Neural crest cell (in vitro differentiated cells): ENCODE results near the gene MDP1. TPM values are rescaled to one million over a fixed set of nuclear protein-coding genes. Genes with fewer than 3 reads are reported as not detected.
"Not testable (repeated sequence)": the region's sequence is repeated elsewhere in the genome, so short reads cannot be mapped to it uniquely, and the experiment has no call there.

Source experiments
- DNase-seq: peaks from one replicate; pipeline ENCODE4 v3.0.0; 2021; ENCODE audit warnings: low read depth, mixed read lengths, low spot score
- H3K27ac Mint-ChIP-seq: one replicate; pipeline ENCODE4 v1.8.0; 2021; ENCODE audit warnings: mild to moderate bottlenecking, mixed read lengths; ENCODE audit not compliant: unreplicated experiment
- H3K27me3 Mint-ChIP-seq: 2 replicates; pipeline ENCODE4 v1.8.0; 2021; ENCODE audit warnings: low read depth, mild to moderate bottlenecking, mixed read lengths
- H3K36me3 Mint-ChIP-seq: 2 replicates; pipeline ENCODE4 v1.8.0; 2021; ENCODE audit warnings: low read depth, mild to moderate bottlenecking, mixed read lengths
- H3K4me1 Mint-ChIP-seq: 2 replicates; pipeline ENCODE4 v1.8.0; 2021; ENCODE audit warnings: mixed read lengths
- H3K4me3 Mint-ChIP-seq: one replicate; pipeline ENCODE4 v1.8.0; 2021; ENCODE audit warnings: mild to moderate bottlenecking, mixed read lengths
- H3K9me3 Mint-ChIP-seq: 2 replicates; pipeline ENCODE4 v1.8.0; 2021; ENCODE audit warnings: mixed read lengths
- total RNA-seq: library from RNA; stranded (reverse); gene quantifications from 2 replicates; pipeline ENCODE4 v1.2.1, GENCODE V29; 2021
- TF ChIP-seq, protein P1 (sequence below): fragments of 200-600 bp; sonication (generic); conservative IDR thresholded peaks from 2 replicates; pipeline ENCODE4 v1.5.0; 2021; ENCODE audit warnings: antibody characterized with exemption, mild to moderate bottlenecking

MDP1 gene
- total RNA-seq, 1 donor from 2014 or later: 25.9 TPM

DNA sequence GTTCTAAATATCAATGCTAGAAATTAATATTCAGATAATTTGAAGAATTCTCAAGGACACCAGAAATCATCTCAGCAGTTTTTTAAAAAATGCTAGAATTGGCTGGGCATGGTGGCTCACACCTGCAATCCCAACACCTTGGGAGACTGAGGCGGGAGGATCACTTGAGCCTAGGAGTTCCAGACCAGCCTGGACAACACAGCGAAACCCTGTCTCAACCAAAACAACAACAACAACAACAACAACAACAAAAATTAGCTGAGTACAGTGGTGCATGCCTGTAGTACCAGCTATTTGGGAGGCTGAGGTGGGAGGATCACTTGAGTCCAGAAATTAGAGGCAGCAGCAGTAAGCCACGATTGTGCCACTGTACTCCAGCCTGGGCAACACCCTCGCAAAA lies 3.2 kb upstream of the MDP1 start:
- no peaks in the 10 kb centered on the region for H3K27me3 Mint-ChIP-seq
- no peak overlapping the region for H3K27ac Mint-ChIP-seq
- H3K4me3 Mint-ChIP-seq: no peak overlapping the region
- TF ChIP-seq, protein P1, sequence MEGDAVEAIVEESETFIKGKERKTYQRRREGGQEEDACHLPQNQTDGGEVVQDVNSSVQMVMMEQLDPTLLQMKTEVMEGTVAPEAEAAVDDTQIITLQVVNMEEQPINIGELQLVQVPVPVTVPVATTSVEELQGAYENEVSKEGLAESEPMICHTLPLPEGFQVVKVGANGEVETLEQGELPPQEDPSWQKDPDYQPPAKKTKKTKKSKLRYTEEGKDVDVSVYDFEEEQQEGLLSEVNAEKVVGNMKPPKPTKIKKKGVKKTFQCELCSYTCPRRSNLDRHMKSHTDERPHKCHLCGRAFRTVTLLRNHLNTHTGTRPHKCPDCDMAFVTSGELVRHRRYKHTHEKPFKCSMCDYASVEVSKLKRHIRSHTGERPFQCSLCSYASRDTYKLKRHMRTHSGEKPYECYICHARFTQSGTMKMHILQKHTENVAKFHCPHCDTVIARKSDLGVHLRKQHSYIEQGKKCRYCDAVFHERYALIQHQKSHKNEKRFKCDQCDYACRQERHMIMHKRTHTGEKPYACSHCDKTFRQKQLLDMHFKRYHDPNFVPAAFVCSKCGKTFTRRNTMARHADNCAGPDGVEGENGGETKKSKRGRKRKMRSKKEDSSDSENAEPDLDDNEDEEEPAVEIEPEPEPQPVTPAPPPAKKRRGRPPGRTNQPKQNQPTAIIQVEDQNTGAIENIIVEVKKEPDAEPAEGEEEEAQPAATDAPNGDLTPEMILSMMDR: no peak
- peaks cover 16% of the 10 kb centered on the region for H3K4me1 Mint-ChIP-seq
- H3K36me3 Mint-ChIP-seq: peaks cover 5% of the 10 kb centered on the region
- no peak for DNase-seq
- no peaks in the 10 kb centered on the region for H3K9me3 Mint-ChIP-seq

DNA sequence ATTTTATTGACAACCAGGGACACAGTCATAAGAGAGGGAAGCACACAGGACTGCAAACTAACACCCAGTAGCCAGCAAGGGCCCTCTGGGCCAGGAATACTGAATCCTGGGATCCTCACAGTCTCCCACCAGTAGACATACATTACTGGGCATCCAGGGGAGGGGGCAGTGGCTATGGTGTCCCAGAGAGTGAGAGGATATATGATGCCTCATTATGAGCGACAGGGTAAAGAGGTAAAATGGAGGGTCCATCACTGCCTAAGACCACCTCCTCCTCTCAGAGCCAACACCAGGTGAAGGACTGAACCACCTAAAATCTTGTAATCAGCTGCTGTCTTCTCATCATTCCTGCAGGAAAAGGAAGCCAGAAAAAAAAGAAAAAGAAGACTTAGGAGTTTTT lies 1.0 kb upstream of the MDP1 start:
- not testable (repeated sequence) for H3K9me3 Mint-ChIP-seq, H3K27ac Mint-ChIP-seq, H3K27me3 Mint-ChIP-seq, DNase-seq, H3K36me3 Mint-ChIP-seq
- Mint-ChIP-seq H3K4me1 (peaks cover 30% of the 10 kb centered on the region), H3K4me3 (peak overlapping the region; percentile 91)

DNA sequence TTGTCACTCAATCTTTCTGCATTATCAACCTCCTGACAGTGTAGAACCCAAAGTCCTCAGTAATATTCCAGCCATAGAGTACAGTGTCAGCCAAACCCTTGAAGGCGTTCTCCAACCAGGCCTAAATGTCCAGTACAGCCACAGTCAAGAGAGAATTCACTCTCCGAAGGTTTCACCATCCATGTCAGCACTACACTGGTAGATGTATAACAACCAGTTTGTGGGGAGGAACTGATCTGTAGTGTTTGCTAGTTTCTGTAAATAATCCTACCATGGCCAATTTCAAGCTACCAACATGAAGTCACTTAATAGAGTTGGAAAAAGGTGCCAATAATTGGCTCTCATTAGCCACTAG lies 456 bp upstream of the MDP1 start:
- peak overlapping the region; percentile 7 for H3K27ac Mint-ChIP-seq
- no peak for DNase-seq
- TF ChIP-seq, protein P1: no peak
- no peaks in the 10 kb centered on the region for H3K27me3 Mint-ChIP-seq
- no peaks in the 10 kb centered on the region for H3K9me3 Mint-ChIP-seq
- H3K4me3 Mint-ChIP-seq: peak overlapping the region; percentile 91
- H3K4me1 Mint-ChIP-seq: peaks cover 35% of the 10 kb centered on the region
- peaks cover 8% of the 10 kb centered on the region for H3K36me3 Mint-ChIP-seq

DNA sequence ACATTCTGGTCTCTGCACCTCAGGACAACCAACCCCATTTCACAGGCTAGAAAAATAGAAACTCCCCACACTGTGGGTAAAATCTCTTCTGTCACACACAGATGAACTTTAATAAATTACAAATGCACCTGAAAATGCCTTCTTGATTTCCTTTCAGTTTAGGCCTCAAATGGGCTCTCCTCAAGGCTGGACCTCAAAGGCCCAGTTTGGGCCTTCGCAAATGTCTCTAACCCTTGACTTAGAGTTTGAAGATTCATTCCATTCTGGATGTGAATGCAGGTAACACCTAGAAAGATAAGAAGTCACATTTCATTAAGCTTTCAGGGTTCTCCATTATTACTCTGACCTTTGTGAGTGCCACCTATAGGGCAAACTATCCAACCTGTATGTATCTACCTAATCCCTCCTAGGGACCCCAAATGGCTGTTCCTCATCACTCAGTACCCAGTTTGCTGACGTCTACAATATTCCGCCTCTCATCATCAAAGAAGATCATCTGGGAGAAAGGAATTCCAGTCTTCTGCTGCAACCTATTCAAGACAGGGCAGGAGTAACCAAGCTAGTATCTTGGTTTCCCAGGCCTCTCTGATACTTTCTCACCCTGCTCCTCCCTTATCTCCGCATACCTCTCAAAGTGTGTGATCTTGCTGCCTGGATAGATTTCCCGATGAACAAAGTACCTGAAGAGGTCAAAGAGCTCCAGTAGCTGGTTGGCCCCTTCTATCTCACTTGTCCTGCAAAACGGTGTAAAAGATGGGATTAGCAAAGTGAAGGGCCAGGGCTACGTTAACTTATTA lies 1.8 kb downstream of the MDP1 start:
- DNase-seq: no peak
- peak overlapping the region; percentile 24 for H3K27ac Mint-ChIP-seq
- H3K27me3 Mint-ChIP-seq: no peaks in the 10 kb centered on the region
- peaks cover 35% of the 10 kb centered on the region for H3K4me1 Mint-ChIP-seq
- peak overlapping the region; percentile 91 for H3K4me3 Mint-ChIP-seq
- TF ChIP-seq, protein P1: no peak
- peaks cover 12% of the 10 kb centered on the region for H3K36me3 Mint-ChIP-seq
- no peaks in the 10 kb centered on the region for H3K9me3 Mint-ChIP-seq

DNA sequence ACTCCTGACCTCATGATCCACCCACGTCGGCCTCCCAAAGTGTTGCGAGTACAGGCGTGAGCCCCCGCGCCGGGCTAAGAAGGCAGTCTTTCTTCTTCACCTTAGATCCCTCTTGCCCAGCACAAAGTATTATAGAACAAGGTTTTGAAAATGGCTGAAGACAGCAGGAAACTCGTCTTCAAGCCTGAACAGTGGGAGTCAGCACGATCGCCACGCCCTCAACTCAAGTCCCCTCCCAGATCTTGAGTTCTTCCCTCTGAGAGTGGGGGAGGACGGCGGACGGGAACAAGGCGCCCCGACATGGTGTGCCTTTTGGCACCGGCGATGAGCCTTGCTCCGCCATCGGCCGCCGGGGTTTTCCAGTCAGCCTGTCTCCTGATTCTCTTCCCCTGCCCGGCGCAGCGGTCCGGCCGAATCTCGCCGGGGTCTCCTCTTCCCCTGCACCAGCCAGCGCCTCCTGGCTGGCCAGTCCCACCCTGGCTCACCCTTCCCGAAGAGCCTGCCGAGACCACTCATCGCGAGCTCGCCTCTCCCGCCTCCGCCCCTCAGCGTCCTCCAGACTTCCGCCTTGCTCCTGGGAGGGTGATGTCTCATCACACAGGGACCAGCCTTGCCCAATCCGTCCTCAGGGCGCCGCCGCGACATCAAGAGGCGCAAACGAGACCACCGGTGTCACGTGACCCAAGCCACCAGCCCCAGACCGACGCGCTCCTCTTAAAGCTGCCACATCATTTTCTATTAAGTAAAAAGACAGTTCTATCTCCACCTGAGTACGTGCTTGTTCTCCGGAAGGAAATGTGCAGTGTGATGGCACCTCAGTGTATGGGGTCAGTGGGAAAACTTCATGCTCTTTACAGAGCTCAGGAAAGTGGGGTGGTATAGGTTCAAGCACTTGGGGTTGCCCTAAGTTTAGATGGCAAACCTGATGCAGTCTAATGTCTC lies 2.7 kb downstream of the MDP1 start, which contains the start of gene CHMP4A:
CHMP4A (minus strand) TSS at position 565 of the 942 bp plus-strand sequence; CDS start at position 516, 49 bp downstream.
- Mint-ChIP-seq H3K4me3 (peak within 1 kb of the TSS; percentile 91), H3K27me3 (no peaks in the 10 kb centered on the region), H3K27ac (peak within 1 kb of the TSS; percentile 99), H3K9me3 (no peaks in the 10 kb centered on the region), H3K4me1 (peaks cover 35% of the 10 kb centered on the region), H3K36me3 (peaks cover 12% of the 10 kb centered on the region)
- DNase-seq: peak; percentile 89
- TF ChIP-seq, protein P1: no peak
